ENCODE data around the gene PKN1. TPM values are rescaled to one million over a fixed set of nuclear protein-coding genes. Genes with fewer than 3 reads are reported as not detected.

Gene PKN1
- total and polyA plus RNA-seq, 2 of the 4 experiments (the other 2 are of a cell fraction), result 39.1 to 41.4 TPM

DNA sequence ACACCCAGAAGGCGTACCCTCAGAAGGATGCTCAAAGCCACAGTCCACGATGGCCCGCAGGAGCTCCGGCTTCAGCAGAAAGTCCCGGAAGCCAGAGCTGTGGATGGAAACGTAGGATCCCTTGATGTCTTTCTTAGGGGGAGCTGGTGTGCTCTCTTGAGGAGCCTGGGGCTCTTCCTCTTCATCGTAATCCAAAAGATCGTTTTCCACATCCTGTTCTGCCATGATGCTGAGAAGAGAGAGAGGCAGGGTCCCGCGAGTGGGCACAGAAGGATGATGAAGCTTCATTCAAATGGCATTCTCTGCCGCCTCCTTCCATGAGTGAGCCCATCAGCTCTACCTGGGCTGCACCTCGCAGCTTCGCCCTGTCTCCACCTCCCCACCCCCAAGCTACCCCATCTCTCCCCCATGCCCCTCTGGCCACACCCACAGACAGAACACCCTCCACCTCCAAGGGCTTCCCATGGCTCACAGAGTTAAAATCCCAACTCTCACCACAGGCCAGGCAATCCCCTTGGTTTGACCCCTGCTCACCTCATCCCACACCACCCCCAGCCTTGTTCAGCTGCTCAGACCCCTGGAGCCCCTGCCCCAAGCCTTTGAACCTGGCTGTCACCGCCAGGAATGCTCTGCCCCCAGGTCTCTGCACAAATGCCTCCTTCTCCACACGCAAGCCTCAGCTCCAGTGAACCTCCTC is 20.0 kb upstream of the PKN1 start:
- in situ Hi-C loops (cut with MboI; ENCODE audit: low sequenced_read_pairs), result no loop called here
- no peak overlapping the region for H3K9ac ChIP-seq (ENCODE audit: low read depth, low read length)
- no peak overlapping the region for H4K5ac ChIP-seq (ENCODE audit: low read depth, low read length)
- H2AFZ ChIP-seq (replicated peaks; ENCODE audit: low read length, poor library complexity), result peak overlapping the region; percentile 32
- dilution Hi-C loops (cut with HindIII; ENCODE audit: low sequenced_read_pairs, unreplicated experiment), result no loop called here
- H2BK15ac ChIP-seq (ENCODE audit: low read depth, low read length), result no peak overlapping the region
- no peaks in the 10 kb centered on the region for H3K27me3 ChIP-seq (ENCODE audit: control insufficient read depth, insufficient read depth, low read length)
- TF ChIP-seq, protein P1, sequence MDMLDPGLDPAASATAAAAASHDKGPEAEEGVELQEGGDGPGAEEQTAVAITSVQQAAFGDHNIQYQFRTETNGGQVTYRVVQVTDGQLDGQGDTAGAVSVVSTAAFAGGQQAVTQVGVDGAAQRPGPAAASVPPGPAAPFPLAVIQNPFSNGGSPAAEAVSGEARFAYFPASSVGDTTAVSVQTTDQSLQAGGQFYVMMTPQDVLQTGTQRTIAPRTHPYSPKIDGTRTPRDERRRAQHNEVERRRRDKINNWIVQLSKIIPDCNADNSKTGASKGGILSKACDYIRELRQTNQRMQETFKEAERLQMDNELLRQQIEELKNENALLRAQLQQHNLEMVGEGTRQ (IDR thresholded peaks at IDR 0.05; ENCODE audit: low read depth, low read length), result no peak
- no peak for TF ChIP-seq CHD1 (IDR thresholded peaks at IDR 0.05; ENCODE audit: low read depth, low read length)
- TF ChIP-seq BHLHE40 (IDR thresholded peaks at IDR 0.05; ENCODE audit: low read depth, low read length), result no peak
- no peak for TF ChIP-seq RAD21 (IDR thresholded peaks at IDR 0.05; ENCODE audit: low read length)
- TF ChIP-seq RFX5 (IDR thresholded peaks at IDR 0.05; ENCODE audit: low read depth, low read length), result no peak
- TF ChIP-seq RCOR1 (IDR thresholded peaks at IDR 0.05; ENCODE audit: insufficient replicate concordance, low read length), result no peak
- no peak for TF ChIP-seq MXI1 (IDR thresholded peaks at IDR 0.05; ENCODE audit: borderline replicate concordance, low read depth, low read length)
- TF ChIP-seq MAFK (IDR thresholded peaks at IDR 0.05; ENCODE audit: low read depth, low read length), result no peak
- TF ChIP-seq CEBPB (IDR thresholded peaks at IDR 0.05; ENCODE audit: low read depth, low read length), result no peak
- TF ChIP-seq MAZ (IDR thresholded peaks at IDR 0.05; ENCODE audit: borderline replicate concordance, low read depth, low read length), result no peak
- TF ChIP-seq, protein P2, sequence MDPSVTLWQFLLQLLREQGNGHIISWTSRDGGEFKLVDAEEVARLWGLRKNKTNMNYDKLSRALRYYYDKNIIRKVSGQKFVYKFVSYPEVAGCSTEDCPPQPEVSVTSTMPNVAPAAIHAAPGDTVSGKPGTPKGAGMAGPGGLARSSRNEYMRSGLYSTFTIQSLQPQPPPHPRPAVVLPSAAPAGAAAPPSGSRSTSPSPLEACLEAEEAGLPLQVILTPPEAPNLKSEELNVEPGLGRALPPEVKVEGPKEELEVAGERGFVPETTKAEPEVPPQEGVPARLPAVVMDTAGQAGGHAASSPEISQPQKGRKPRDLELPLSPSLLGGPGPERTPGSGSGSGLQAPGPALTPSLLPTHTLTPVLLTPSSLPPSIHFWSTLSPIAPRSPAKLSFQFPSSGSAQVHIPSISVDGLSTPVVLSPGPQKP (IDR thresholded peaks at IDR 0.05; ENCODE audit: borderline replicate concordance, low read depth, low read length), result no peak
- no peak for TF ChIP-seq POLR2A (IDR thresholded peaks at IDR 0.05; ENCODE audit: low read depth, low read length)
- H3K27ac ChIP-seq (ENCODE audit: insufficient read depth, low read length), result peak overlapping the region; percentile 17; the same call in 1 of the 2 replicates
- peaks cover 0 to 41% of the 10 kb centered on the region in 2 experiments; a peak in 3 of 4 replicates for H3K79me1 ChIP-seq (ENCODE audit: low read depth in 1 of 2, low read length in 2 of 2)
- H3K4ac ChIP-seq (ENCODE audit: low read depth, low read length), result no peak overlapping the region
- peaks cover 48% of the 10 kb centered on the region for H3K36me3 ChIP-seq (ENCODE audit: control insufficient read depth, insufficient read depth, low read length)
- H3K56ac ChIP-seq (ENCODE audit: extremely low read depth, insufficient read depth, low read length), result no peak overlapping the region
- POLR2A ChIA-PET (ENCODE audit: unreplicated experiment), result no interaction called here
- H3K14ac ChIP-seq (replicated peaks; ENCODE audit: low read depth, low read length), result no peak overlapping the region
- H3K23ac ChIP-seq (ENCODE audit: low read depth, low read length), result no peak overlapping the region
- H2BK5ac ChIP-seq (ENCODE audit: low read depth, low read length, poor library complexity, severe bottlenecking), result no peak overlapping the region
- intact Hi-C loops (cut with micrococcal nuclease), result no loop called here
- CTCF ChIA-PET, result no interaction called here
- 94% methylated on average over 2 of the region's 15 CpGs; no CpG with 5 or more reads in 1 of the 2 experiments for WGBS, 2 experiments (ENCODE audit: extremely low coverage in 2 of 2, insufficient read length in 1 of 2)
- H3K4me1 ChIP-seq (ENCODE audit: control insufficient read depth, insufficient read depth, low read length), result peaks cover 11% of the 10 kb centered on the region; the same call in 1 of the 2 replicates
- no peaks in the 10 kb centered on the region for H3K9me3 ChIP-seq (ENCODE audit: control insufficient read depth, insufficient read depth, low read length)
- no peak overlapping the region for H3K4me3 ChIP-seq (ENCODE audit: insufficient read depth, low read depth, low read length)
- H4K91ac ChIP-seq (ENCODE audit: insufficient read depth, low read depth, low read length), result no peak overlapping the region
- ATAC-seq (ENCODE audit: low read depth) (peak; percentile 16; the same call in 1 of the 2 replicates), DNase-seq (no peak)
- no peak overlapping the region for H2BK20ac ChIP-seq (ENCODE audit: low read depth, low read length)
- H3K9me1 ChIP-seq (ENCODE audit: insufficient read depth, low read length), result peaks cover 9% of the 10 kb centered on the region; the same call in 1 of the 2 replicates
- BruUV-seq (replicated peaks), result no TSS peak
- no peak overlapping the region for H2AK5ac ChIP-seq (ENCODE audit: low read depth, low read length)
- H2BK120ac ChIP-seq (ENCODE audit: low read depth, low read length), result no peak overlapping the region
- peak overlapping the region; percentile 55 for H2AK9ac ChIP-seq (replicated peaks; ENCODE audit: low read depth, low read length, poor library complexity)
- H4K20me1 ChIP-seq (ENCODE audit: insufficient read depth, low read length), result peaks cover 81% of the 10 kb centered on the region
- no peak overlapping the region for H3K4me2 ChIP-seq (ENCODE audit: low read depth, low read length)
- H3K18ac ChIP-seq (ENCODE audit: low read depth, low read length), result no peak overlapping the region
- H4K8ac ChIP-seq (ENCODE audit: low read depth in 2 of 2, low read length in 2 of 2), result no peak overlapping the region

Measured in IMR-90 (cell line).